GM23338 (cell line): ENCODE results near the gene IGSF21. TPM values are rescaled to one million over a fixed set of nuclear protein-coding genes. Genes with fewer than 3 reads are reported as not detected.

Experiments used
- ATAC-seq: fragments of 200-7000 bp; cut with Tn5 transposase; 3 replicates; pipeline ENCODE4 v1.9.1; 2020
- DNase-seq: peaks from one replicate; pipeline ENCODE4 v3.0.0-alpha.2; 2015; ENCODE audit warnings: low spot score
- H2AFZ ChIP-seq: fragments of 200-600 bp; sonication (generic); 2 replicates; pipeline ENCODE4 v1.8.0; 2016; ENCODE audit warnings: antibody characterized with exemption, mild to moderate bottlenecking, moderate library complexity
- H3F3A ChIP-seq: fragments of 200-600 bp; sonication (generic); replicated peaks from 2 replicates; pipeline ENCODE4 v1.8.0; 2017; ENCODE audit warnings: antibody characterized with exemption, mixed run types, low read depth
- H3K27ac ChIP-seq: fragments of 200-600 bp; sonication (generic); 2 replicates; pipeline ENCODE4 v1.6.1; 2016; ENCODE audit warnings: low read depth
- H3K27me3 ChIP-seq: fragments of 200-600 bp; sonication (generic); 2 replicates; pipeline ENCODE4 v1.8.0; 2016; ENCODE audit warnings: mild to moderate bottlenecking, mixed run types, moderate library complexity; ENCODE audit not compliant: insufficient read depth
- H3K36me3 ChIP-seq: fragments of 200-600 bp; sonication (generic); 2 replicates; pipeline ENCODE4 v1.8.0; 2016; ENCODE audit warnings: mild to moderate bottlenecking; ENCODE audit not compliant: insufficient read depth
- H3K4me1 ChIP-seq: fragments of 200-600 bp; sonication (generic); 2 replicates; pipeline ENCODE4 v1.8.0; 2016; ENCODE audit warnings: mild to moderate bottlenecking, moderate library complexity; ENCODE audit not compliant: insufficient read depth
- H3K4me2 ChIP-seq: fragments of 200-600 bp; sonication (generic); 2 replicates; pipeline ENCODE4 v1.7.1; 2017; ENCODE audit warnings: mixed run types
- H3K4me3 ChIP-seq: fragments of 200-600 bp; sonication (generic); 2 replicates; pipeline ENCODE4 v1.6.1; 2016; ENCODE audit warnings: mixed run types
- H3K79me2 ChIP-seq: fragments of 200-600 bp; sonication (generic); replicated peaks from 2 replicates; pipeline ENCODE4 v1.8.0; 2017; ENCODE audit warnings: mild to moderate bottlenecking; ENCODE audit not compliant: insufficient read depth
- H3K9me2 ChIP-seq: fragments of 200-600 bp; sonication (generic); 2 replicates; pipeline ENCODE4 v1.8.0; 2017; ENCODE audit not compliant: insufficient read depth
- H4K20me1 ChIP-seq: fragments of 200-600 bp; sonication (generic); replicated peaks from 2 replicates; pipeline ENCODE4 v1.8.0; 2017; ENCODE audit warnings: mild to moderate bottlenecking; ENCODE audit not compliant: insufficient read depth
- H3K27ac Mint-ChIP-seq: 2 replicates; pipeline ENCODE4 v1.8.0; 2020; ENCODE audit warnings: inconsistent platforms, mild to moderate bottlenecking, moderate library complexity, mixed read lengths
- H3K27me3 Mint-ChIP-seq: 3 replicates; pipeline ENCODE4 v1.8.0; 2022; ENCODE audit warnings: low read depth, mild to moderate bottlenecking, moderate library complexity, mixed read lengths, inconsistent platforms; ENCODE audit not compliant: insufficient read depth, poor library complexity
- H3K36me3 Mint-ChIP-seq: 3 replicates; pipeline ENCODE4 v1.8.0; 2021; ENCODE audit warnings: low read depth, mild to moderate bottlenecking, inconsistent platforms, moderate library complexity, mixed read lengths
- H3K4me1 Mint-ChIP-seq: 3 replicates; pipeline ENCODE4 v1.8.0; 2020; ENCODE audit warnings: mild to moderate bottlenecking, inconsistent platforms, mixed read lengths
- H3K4me3 Mint-ChIP-seq: 3 replicates; pipeline ENCODE4 v1.8.0; 2021; ENCODE audit warnings: moderate library complexity, mild to moderate bottlenecking, inconsistent platforms, mixed read lengths
- H3K9me3 Mint-ChIP-seq: 3 replicates; pipeline ENCODE4 v1.8.0; 2020; ENCODE audit warnings: moderate library complexity, mild to moderate bottlenecking, inconsistent platforms, mixed read lengths
- CREB1 ChIP-seq: fragments of 250-450 bp; sonication (Bioruptor Pico); IDR thresholded peaks from 2 replicates; pipeline ENCODE4 v1.5.0; 2020; ENCODE audit warnings: low read depth, mild to moderate bottlenecking, moderate library complexity
- ETS1 ChIP-seq: IDR thresholded peaks from 2 replicates; pipeline ENCODE4 v1.6.1; 2016; ENCODE audit warnings: antibody characterized with exemption
- EZH2 ChIP-seq: fragments of 200-600 bp; sonication (generic); IDR thresholded peaks from one replicate; pipeline ENCODE4 v1.8.0; 2017; ENCODE audit warnings: antibody characterized with exemption, mild to moderate bottlenecking, low read depth; ENCODE audit not compliant: unreplicated experiment
- EZH2phosphoT487 ChIP-seq: fragments of 200-600 bp; sonication (generic); IDR thresholded peaks from one replicate; pipeline ENCODE4 v1.8.1; 2018; ENCODE audit warnings: antibody characterized with exemption; ENCODE audit not compliant: unreplicated experiment
- JUNB ChIP-seq: IDR thresholded peaks from one replicate; pipeline ENCODE4 v1.6.1; 2016; ENCODE audit warnings: antibody characterized with exemption; ENCODE audit not compliant: unreplicated experiment
- NANOG ChIP-seq: IDR thresholded peaks from 2 replicates; pipeline ENCODE4 v1.6.1; 2016; ENCODE audit warnings: antibody characterized with exemption, borderline replicate concordance
- POLR2AphosphoS5 ChIP-seq: IDR thresholded peaks from 2 replicates; pipeline ENCODE4 v1.6.1; 2016; ENCODE audit warnings: antibody characterized with exemption, low read depth
- STAT1 ChIP-seq: IDR thresholded peaks from one replicate; pipeline ENCODE4 v1.6.1; 2016; ENCODE audit warnings: antibody characterized with exemption; ENCODE audit not compliant: unreplicated experiment
- ZNF114 ChIP-seq: fragments of 250-450 bp; sonication (Bioruptor Pico); IDR thresholded peaks from 2 replicates; pipeline ENCODE4 v1.5.0; 2020; ENCODE audit warnings: mild to moderate bottlenecking, moderate library complexity
- ZNF331 ChIP-seq: fragments of 250-450 bp; sonication (Bioruptor Pico); IDR thresholded peaks from 2 replicates; pipeline ENCODE4 v1.5.0; 2020; ENCODE audit warnings: low read depth, mild to moderate bottlenecking, moderate library complexity
- polyA plus RNA-seq: library from polyadenylated mRNA; unstranded; fragments of >200 nt; fragmentation: Nextera tagmentation; extraction: Ambion mirVana; gene quantifications from 2 replicates; pipeline ENCODE4 v1.2.1, GENCODE V29; 2016
- total RNA-seq: library from RNA; depleted of rRNA; stranded (reverse); fragments of >200 nt; shearing (Covaris generic); gene quantifications from 2 replicates; pipeline ENCODE4 v1.2.3, GENCODE V29; 2014
- TF ChIP-seq, protein P1 (sequence below): IDR thresholded peaks from one replicate; pipeline ENCODE4 v1.6.1; 2018; ENCODE audit warnings: antibody characterized with exemption; ENCODE audit not compliant: unreplicated experiment
- TF ChIP-seq, protein P2 (sequence below): fragments of 250-450 bp; sonication (Bioruptor Pico); IDR thresholded peaks from 2 replicates; pipeline ENCODE4 v1.5.0; 2020; ENCODE audit warnings: mild to moderate bottlenecking, moderate library complexity
- TF ChIP-seq, protein P3 (sequence below), 2 experiments: fragments of 200-600 bp in 1 of 2; sonication (generic) in 1 of 2; conservative IDR thresholded peaks; 2 replicates each; pipeline versions ENCODE4 v1.5.1 to v1.6.1; 2016 to 2017; ENCODE audit warnings: antibody characterized with exemption in 2 of 2, low read depth in 2 of 2, mild to moderate bottlenecking in 2 of 2, moderate library complexity in 1 of 2

IGSF21 gene
- total and polyA plus RNA-seq, 2 experiments from 2014 or later: 15.6 to 15.7 TPM

GRCh38 chr1:18336801-18337200, 229.2 kb downstream of the IGSF21 start:
- H3K4me1 ChIP-seq: peaks cover 9% of the 10 kb centered on the region
- H3K27ac Mint-ChIP-seq: no peak overlapping the region
- no peak overlapping the region for H3K4me2 ChIP-seq
- H3K79me2 ChIP-seq: no peaks in the 10 kb centered on the region
- H3K27ac ChIP-seq: no peak overlapping the region
- no peak overlapping the region for H2AFZ ChIP-seq
- peaks cover 7% of the 10 kb centered on the region for H3K27me3 Mint-ChIP-seq
- no peak for ATAC-seq
- no peaks in the 10 kb centered on the region for H3K36me3 ChIP-seq
- DNase-seq: no peak
- TF ChIP-seq ETS1 (no peak), STAT1 (no peak), JUNB (no peak), POLR2AphosphoS5 (no peak), NANOG (no peak), EZH2 (no peak), EZH2phosphoT487 (no peak), CREB1 (no peak), ZNF331 (no peak), ZNF114 (CRISPR knock-in tag) (no peak)
- TF ChIP-seq, protein P1, sequence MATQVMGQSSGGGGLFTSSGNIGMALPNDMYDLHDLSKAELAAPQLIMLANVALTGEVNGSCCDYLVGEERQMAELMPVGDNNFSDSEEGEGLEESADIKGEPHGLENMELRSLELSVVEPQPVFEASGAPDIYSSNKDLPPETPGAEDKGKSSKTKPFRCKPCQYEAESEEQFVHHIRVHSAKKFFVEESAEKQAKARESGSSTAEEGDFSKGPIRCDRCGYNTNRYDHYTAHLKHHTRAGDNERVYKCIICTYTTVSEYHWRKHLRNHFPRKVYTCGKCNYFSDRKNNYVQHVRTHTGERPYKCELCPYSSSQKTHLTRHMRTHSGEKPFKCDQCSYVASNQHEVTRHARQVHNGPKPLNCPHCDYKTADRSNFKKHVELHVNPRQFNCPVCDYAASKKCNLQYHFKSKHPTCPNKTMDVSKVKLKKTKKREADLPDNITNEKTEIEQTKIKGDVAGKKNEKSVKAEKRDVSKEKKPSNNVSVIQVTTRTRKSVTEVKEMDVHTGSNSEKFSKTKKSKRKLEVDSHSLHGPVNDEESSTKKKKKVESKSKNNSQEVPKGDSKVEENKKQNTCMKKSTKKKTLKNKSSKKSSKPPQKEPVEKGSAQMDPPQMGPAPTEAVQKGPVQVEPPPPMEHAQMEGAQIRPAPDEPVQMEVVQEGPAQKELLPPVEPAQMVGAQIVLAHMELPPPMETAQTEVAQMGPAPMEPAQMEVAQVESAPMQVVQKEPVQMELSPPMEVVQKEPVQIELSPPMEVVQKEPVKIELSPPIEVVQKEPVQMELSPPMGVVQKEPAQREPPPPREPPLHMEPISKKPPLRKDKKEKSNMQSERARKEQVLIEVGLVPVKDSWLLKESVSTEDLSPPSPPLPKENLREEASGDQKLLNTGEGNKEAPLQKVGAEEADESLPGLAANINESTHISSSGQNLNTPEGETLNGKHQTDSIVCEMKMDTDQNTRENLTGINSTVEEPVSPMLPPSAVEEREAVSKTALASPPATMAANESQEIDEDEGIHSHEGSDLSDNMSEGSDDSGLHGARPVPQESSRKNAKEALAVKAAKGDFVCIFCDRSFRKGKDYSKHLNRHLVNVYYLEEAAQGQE: no peak
- TF ChIP-seq, protein P2, sequence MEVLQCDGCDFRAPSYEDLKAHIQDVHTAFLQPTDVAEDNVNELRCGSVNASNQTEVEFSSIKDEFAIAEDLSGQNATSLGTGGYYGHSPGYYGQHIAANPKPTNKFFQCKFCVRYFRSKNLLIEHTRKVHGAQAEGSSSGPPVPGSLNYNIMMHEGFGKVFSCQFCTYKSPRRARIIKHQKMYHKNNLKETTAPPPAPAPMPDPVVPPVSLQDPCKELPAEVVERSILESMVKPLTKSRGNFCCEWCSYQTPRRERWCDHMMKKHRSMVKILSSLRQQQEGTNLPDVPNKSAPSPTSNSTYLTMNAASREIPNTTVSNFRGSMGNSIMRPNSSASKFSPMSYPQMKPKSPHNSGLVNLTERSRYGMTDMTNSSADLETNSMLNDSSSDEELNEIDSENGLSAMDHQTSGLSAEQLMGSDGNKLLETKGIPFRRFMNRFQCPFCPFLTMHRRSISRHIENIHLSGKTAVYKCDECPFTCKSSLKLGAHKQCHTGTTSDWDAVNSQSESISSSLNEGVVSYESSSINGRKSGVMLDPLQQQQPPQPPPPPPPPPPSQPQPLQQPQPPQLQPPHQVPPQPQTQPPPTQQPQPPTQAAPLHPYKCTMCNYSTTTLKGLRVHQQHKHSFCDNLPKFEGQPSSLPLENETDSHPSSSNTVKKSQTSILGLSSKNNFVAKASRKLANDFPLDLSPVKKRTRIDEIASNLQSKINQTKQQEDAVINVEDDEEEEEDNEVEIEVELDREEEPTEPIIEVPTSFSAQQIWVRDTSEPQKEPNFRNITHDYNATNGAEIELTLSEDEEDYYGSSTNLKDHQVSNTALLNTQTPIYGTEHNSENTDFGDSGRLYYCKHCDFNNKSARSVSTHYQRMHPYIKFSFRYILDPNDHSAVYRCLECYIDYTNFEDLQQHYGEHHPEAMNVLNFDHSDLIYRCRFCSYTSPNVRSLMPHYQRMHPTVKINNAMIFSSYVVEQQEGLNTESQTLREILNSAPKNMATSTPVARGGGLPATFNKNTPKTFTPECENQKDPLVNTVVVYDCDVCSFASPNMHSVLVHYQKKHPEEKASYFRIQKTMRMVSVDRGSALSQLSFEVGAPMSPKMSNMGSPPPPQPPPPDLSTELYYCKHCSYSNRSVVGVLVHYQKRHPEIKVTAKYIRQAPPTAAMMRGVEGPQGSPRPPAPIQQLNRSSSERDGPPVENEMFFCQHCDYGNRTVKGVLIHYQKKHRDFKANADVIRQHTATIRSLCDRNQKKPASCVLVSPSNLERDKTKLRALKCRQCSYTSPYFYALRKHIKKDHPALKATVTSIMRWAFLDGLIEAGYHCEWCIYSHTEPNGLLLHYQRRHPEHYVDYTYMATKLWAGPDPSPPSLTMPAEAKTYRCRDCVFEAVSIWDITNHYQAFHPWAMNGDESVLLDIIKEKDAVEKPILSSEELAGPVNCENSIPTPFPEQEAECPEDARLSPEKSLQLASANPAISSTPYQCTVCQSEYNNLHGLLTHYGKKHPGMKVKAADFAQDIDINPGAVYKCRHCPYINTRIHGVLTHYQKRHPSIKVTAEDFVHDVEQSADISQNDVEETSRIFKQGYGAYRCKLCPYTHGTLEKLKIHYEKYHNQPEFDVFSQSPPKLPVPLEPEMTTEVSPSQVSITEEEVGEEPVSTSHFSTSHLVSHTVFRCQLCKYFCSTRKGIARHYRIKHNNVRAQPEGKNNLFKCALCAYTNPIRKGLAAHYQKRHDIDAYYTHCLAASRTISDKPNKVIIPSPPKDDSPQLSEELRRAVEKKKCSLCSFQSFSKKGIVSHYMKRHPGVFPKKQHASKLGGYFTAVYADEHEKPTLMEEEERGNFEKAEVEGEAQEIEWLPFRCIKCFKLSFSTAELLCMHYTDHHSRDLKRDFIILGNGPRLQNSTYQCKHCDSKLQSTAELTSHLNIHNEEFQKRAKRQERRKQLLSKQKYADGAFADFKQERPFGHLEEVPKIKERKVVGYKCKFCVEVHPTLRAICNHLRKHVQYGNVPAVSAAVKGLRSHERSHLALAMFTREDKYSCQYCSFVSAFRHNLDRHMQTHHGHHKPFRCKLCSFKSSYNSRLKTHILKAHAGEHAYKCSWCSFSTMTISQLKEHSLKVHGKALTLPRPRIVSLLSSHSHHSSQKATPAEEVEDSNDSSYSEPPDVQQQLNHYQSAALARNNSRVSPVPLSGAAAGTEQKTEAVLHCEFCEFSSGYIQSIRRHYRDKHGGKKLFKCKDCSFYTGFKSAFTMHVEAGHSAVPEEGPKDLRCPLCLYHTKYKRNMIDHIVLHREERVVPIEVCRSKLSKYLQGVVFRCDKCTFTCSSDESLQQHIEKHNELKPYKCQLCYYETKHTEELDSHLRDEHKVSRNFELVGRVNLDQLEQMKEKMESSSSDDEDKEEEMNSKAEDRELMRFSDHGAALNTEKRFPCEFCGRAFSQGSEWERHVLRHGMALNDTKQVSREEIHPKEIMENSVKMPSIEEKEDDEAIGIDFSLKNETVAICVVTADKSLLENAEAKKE: no peak
- TF ChIP-seq, protein P3, sequence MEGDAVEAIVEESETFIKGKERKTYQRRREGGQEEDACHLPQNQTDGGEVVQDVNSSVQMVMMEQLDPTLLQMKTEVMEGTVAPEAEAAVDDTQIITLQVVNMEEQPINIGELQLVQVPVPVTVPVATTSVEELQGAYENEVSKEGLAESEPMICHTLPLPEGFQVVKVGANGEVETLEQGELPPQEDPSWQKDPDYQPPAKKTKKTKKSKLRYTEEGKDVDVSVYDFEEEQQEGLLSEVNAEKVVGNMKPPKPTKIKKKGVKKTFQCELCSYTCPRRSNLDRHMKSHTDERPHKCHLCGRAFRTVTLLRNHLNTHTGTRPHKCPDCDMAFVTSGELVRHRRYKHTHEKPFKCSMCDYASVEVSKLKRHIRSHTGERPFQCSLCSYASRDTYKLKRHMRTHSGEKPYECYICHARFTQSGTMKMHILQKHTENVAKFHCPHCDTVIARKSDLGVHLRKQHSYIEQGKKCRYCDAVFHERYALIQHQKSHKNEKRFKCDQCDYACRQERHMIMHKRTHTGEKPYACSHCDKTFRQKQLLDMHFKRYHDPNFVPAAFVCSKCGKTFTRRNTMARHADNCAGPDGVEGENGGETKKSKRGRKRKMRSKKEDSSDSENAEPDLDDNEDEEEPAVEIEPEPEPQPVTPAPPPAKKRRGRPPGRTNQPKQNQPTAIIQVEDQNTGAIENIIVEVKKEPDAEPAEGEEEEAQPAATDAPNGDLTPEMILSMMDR (conservative IDR thresholded peaks at IDR 0.05; ENCODE audit: low read depth in 2 of 2): no peak
- H3K27me3 ChIP-seq: no peaks in the 10 kb centered on the region
- no peaks in the 10 kb centered on the region; the same call in 2 of the 3 replicates for H3K9me3 Mint-ChIP-seq
- H4K20me1 ChIP-seq: no peaks in the 10 kb centered on the region
- peaks cover 11% of the 10 kb centered on the region for H3K4me1 Mint-ChIP-seq
- no peak overlapping the region for H3K4me3 Mint-ChIP-seq
- H3K4me3 ChIP-seq: no peak overlapping the region
- no peaks in the 10 kb centered on the region for H3F3A ChIP-seq
- no peaks in the 10 kb centered on the region for H3K9me2 ChIP-seq
- H3K36me3 Mint-ChIP-seq: no peaks in the 10 kb centered on the region
